SK-N-SH treated with all-trans-retinoic acid at 6 μM for 48 hours (cell line): ENCODE data around the gene AHCTF1.

Experiments
- ATAC-seq: fragments of 200-7000 bp; cut with Tn5 transposase; 3 replicates; pipeline ENCODE4 v1.9.1; 2020; ENCODE audit warnings: mild to moderate bottlenecking, moderate library complexity
- ARNTL ChIP-seq: fragments of 450-650 bp; formaldehyde crosslinking; IDR thresholded peaks from 2 replicates; pipeline ENCODE4 v1.5.0; 2020; ENCODE audit warnings: low read depth, mild to moderate bottlenecking, moderate library complexity, borderline replicate concordance
- BACH2 ChIP-seq: fragments of 250-450 bp; sonication (Bioruptor Pico); IDR thresholded peaks from 2 replicates; pipeline ENCODE4 v1.9.0; 2021; ENCODE audit warnings: mild to moderate bottlenecking, borderline replicate concordance
- CSDC2 ChIP-seq: fragments of 250-450 bp; sonication (Bioruptor Pico); IDR thresholded peaks from 2 replicates; pipeline ENCODE4 v1.5.0; 2020; ENCODE audit warnings: mild to moderate bottlenecking, moderate library complexity
- GLIS3 ChIP-seq: fragments of 250-450 bp; sonication (Bioruptor Pico); IDR thresholded peaks from 2 replicates; pipeline ENCODE4 v1.5.0; 2020; ENCODE audit warnings: mild to moderate bottlenecking, moderate library complexity
- ISL1 ChIP-seq: fragments of 250-450 bp; sonication (Bioruptor Pico); IDR thresholded peaks from 2 replicates; pipeline ENCODE4 v2.1.2; 2022; ENCODE audit warnings: mild to moderate bottlenecking, moderate library complexity
- OSR1 ChIP-seq: fragments of 250-450 bp; sonication (Bioruptor Pico); IDR thresholded peaks from 2 replicates; pipeline ENCODE4 v1.8.0; 2022; ENCODE audit warnings: moderate library complexity, mild to moderate bottlenecking, inconsistent platforms
- POU6F1 ChIP-seq: fragments of 250-450 bp; sonication (Bioruptor Pico); IDR thresholded peaks from 2 replicates; pipeline ENCODE4 v1.8.0; 2021; ENCODE audit warnings: low read depth, mild to moderate bottlenecking, moderate library complexity, borderline replicate concordance
- PPARA ChIP-seq: fragments of 250-450 bp; sonication (Bioruptor Pico); IDR thresholded peaks from 2 replicates; pipeline ENCODE4 v1.5.0; 2020; ENCODE audit warnings: mild to moderate bottlenecking, borderline replicate concordance
- RARB ChIP-seq: fragments of 250-450 bp; sonication (Bioruptor Pico); IDR thresholded peaks from 2 replicates; pipeline ENCODE4 v1.8.0; 2021; ENCODE audit warnings: mild to moderate bottlenecking, moderate library complexity
- SNAI2 ChIP-seq: fragments of 250-450 bp; sonication (Bioruptor Pico); IDR thresholded peaks from 2 replicates; pipeline ENCODE4 v1.5.0; 2020; ENCODE audit warnings: mild to moderate bottlenecking, moderate library complexity
- ZC3H10 ChIP-seq: fragments of 250-450 bp; sonication (Bioruptor Pico); IDR thresholded peaks from 2 replicates; pipeline ENCODE4 v1.5.1; 2021; ENCODE audit warnings: mild to moderate bottlenecking, moderate library complexity
- ZFP3 ChIP-seq: fragments of 250-450 bp; sonication (Bioruptor Pico); IDR thresholded peaks from 2 replicates; pipeline ENCODE4 v1.5.0; 2020; ENCODE audit warnings: mild to moderate bottlenecking, moderate library complexity
- ZFP30 ChIP-seq: fragments of 450-650 bp; formaldehyde crosslinking; IDR thresholded peaks from 2 replicates; pipeline ENCODE4 v1.5.0; 2022; ENCODE audit warnings: mild to moderate bottlenecking, moderate library complexity
- ZNF565 ChIP-seq: fragments of 450-650 bp; formaldehyde crosslinking; conservative IDR thresholded peaks from 2 replicates; pipeline ENCODE4 v1.5.0; 2020; ENCODE audit warnings: low read depth, mild to moderate bottlenecking, moderate library complexity
- ZNF70 ChIP-seq: fragments of 450-650 bp; formaldehyde crosslinking; IDR thresholded peaks from 2 replicates; pipeline ENCODE4 v1.5.0; 2020; ENCODE audit warnings: mild to moderate bottlenecking, moderate library complexity
- ZNF8 ChIP-seq: fragments of 450-650 bp; formaldehyde crosslinking; IDR thresholded peaks from 2 replicates; pipeline ENCODE4 v1.5.0; 2020; ENCODE audit warnings: mild to moderate bottlenecking, moderate library complexity
- TF ChIP-seq, protein P1 (sequence below): fragments of 250-450 bp; sonication (Bioruptor Pico); IDR thresholded peaks from 2 replicates; pipeline ENCODE4 v1.5.1; 2021; ENCODE audit warnings: mild to moderate bottlenecking, moderate library complexity
- TF ChIP-seq, protein P2 (sequence below): fragments of 250-450 bp; sonication (Bioruptor Pico); IDR thresholded peaks from 2 replicates; pipeline ENCODE4 v1.8.0; 2020; ENCODE audit warnings: mild to moderate bottlenecking, moderate library complexity, borderline replicate concordance
- TF ChIP-seq, protein P3 (sequence below): fragments of 250-450 bp; sonication (Bioruptor Pico); IDR thresholded peaks from 2 replicates; pipeline ENCODE4 v1.5.0; 2020; ENCODE audit warnings: mild to moderate bottlenecking, moderate library complexity
- TF ChIP-seq, protein P4 (sequence below): fragments of 250-450 bp; sonication (Bioruptor Pico); IDR thresholded peaks from 2 replicates; pipeline ENCODE4 v1.5.1; 2020; ENCODE audit warnings: low read depth, mild to moderate bottlenecking, moderate library complexity

AHCTF1 gene

DNA sequence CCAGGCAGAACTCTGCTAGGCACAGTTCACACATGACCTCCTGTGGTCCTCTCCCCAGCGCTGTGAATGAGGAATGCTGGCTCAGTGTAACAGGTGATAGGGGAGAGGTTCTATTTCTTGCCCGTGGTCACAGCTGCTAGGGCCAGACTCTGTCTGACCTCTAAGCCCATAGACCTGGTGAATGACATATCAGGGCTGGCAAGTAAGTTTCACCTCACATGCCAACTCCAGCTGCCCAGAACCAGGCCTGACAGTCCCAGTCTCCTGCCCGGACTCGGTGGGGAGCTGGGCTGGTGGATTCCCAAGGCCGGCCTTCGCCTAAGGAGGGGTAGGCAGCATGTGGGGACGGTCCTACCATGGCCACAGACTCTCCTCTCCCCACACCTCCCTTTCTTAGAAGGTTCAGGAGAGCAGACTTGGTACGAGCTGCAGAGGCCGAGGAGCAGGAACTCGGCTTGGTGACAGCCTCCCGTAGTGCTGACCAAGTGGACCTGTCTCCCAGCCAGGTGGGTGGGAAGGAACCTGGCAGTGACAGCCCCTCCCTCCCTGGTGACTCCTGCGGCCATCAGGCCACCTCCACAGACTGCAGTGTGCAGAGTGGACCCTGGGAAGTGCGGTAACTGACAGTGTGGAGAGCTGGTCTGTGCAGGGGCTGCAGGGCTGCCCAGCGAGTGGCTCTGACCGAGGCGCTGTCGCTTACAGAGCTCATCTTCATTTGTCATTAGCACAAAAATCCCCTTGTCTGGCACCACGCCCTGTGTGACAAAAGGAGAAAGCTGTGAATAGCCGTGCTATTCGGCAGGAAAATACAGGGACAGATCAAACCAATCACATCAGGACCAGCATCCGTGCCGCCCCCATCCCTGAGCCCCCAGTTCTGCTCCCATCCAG lies 132.9 kb downstream of the AHCTF1 start:
- peak; percentile 9; the same call in 2 of the 3 replicates for ATAC-seq
- TF ChIP-seq RARB: no peak
- TF ChIP-seq, protein P1, sequence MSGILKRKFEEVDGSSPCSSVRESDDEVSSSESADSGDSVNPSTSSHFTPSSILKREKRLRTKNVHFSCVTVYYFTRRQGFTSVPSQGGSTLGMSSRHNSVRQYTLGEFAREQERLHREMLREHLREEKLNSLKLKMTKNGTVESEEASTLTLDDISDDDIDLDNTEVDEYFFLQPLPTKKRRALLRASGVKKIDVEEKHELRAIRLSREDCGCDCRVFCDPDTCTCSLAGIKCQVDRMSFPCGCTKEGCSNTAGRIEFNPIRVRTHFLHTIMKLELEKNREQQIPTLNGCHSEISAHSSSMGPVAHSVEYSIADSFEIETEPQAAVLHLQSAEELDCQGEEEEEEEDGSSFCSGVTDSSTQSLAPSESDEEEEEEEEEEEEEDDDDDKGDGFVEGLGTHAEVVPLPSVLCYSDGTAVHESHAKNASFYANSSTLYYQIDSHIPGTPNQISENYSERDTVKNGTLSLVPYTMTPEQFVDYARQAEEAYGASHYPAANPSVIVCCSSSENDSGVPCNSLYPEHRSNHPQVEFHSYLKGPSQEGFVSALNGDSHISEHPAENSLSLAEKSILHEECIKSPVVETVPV (CRISPR knock-in tag): no peak
- no peak for TF ChIP-seq BACH2 (CRISPR knock-in tag)
- TF ChIP-seq, protein P2, sequence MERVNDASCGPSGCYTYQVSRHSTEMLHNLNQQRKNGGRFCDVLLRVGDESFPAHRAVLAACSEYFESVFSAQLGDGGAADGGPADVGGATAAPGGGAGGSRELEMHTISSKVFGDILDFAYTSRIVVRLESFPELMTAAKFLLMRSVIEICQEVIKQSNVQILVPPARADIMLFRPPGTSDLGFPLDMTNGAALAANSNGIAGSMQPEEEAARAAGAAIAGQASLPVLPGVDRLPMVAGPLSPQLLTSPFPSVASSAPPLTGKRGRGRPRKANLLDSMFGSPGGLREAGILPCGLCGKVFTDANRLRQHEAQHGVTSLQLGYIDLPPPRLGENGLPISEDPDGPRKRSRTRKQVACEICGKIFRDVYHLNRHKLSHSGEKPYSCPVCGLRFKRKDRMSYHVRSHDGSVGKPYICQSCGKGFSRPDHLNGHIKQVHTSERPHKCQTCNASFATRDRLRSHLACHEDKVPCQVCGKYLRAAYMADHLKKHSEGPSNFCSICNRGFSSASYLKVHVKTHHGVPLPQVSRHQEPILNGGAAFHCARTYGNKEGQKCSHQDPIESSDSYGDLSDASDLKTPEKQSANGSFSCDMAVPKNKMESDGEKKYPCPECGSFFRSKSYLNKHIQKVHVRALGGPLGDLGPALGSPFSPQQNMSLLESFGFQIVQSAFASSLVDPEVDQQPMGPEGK: no peak
- no peak for TF ChIP-seq ZNF8 (CRISPR knock-in tag)
- TF ChIP-seq CSDC2: no peak
- no peak for TF ChIP-seq ZNF70 (CRISPR knock-in tag)
- no peak for TF ChIP-seq ARNTL
- no peak for TF ChIP-seq ZC3H10
- no peak for TF ChIP-seq ZFP3 (CRISPR knock-in tag)
- TF ChIP-seq, protein P3, sequence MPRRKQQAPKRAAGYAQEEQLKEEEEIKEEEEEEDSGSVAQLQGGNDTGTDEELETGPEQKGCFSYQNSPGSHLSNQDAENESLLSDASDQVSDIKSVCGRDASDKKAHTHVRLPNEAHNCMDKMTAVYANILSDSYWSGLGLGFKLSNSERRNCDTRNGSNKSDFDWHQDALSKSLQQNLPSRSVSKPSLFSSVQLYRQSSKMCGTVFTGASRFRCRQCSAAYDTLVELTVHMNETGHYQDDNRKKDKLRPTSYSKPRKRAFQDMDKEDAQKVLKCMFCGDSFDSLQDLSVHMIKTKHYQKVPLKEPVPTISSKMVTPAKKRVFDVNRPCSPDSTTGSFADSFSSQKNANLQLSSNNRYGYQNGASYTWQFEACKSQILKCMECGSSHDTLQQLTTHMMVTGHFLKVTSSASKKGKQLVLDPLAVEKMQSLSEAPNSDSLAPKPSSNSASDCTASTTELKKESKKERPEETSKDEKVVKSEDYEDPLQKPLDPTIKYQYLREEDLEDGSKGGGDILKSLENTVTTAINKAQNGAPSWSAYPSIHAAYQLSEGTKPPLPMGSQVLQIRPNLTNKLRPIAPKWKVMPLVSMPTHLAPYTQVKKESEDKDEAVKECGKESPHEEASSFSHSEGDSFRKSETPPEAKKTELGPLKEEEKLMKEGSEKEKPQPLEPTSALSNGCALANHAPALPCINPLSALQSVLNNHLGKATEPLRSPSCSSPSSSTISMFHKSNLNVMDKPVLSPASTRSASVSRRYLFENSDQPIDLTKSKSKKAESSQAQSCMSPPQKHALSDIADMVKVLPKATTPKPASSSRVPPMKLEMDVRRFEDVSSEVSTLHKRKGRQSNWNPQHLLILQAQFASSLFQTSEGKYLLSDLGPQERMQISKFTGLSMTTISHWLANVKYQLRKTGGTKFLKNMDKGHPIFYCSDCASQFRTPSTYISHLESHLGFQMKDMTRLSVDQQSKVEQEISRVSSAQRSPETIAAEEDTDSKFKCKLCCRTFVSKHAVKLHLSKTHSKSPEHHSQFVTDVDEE: no peak
- TF ChIP-seq GLIS3 (CRISPR knock-in tag): no peak
- no peak for TF ChIP-seq SNAI2
- TF ChIP-seq ZNF565 (CRISPR knock-in tag): no peak
- no peak for TF ChIP-seq POU6F1 (CRISPR knock-in tag)
- TF ChIP-seq ZFP30 (CRISPR knock-in tag): no peak
- no peak for TF ChIP-seq PPARA (CRISPR knock-in tag)

DNA sequence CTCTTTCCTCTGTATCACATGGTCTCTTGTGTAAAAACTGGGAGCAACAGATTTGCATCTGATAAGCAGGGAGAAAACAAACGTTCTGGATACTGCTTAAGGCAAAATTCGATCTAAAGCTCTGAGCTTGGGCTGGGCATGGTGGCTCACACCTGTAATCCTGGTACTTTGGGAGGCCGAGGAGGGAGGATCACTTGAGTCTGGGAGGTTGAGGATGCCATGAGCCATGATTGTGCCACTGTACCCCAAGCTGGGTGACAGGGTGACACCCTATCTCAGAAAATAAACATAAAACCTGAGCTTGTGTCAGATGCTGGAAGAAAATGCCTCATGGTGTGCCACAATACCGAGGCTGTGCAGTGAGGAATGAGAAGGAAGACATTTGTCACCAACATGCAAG lies 133.6 kb downstream of the AHCTF1 start:
- no peak for ATAC-seq
- TF ChIP-seq ZC3H10 (no peak), ISL1 (CRISPR knock-in tag) (no peak), ZFP3 (CRISPR knock-in tag) (no peak), POU6F1 (CRISPR knock-in tag) (no peak), PPARA (CRISPR knock-in tag) (no peak), ZFP30 (CRISPR knock-in tag) (no peak), OSR1 (CRISPR knock-in tag) (no peak), ZNF70 (CRISPR knock-in tag) (no peak), RARB (no peak), ARNTL (no peak)
- TF ChIP-seq, protein P1 (CRISPR knock-in tag): no peak
- TF ChIP-seq, protein P3: no peak
- TF ChIP-seq, protein P4, sequence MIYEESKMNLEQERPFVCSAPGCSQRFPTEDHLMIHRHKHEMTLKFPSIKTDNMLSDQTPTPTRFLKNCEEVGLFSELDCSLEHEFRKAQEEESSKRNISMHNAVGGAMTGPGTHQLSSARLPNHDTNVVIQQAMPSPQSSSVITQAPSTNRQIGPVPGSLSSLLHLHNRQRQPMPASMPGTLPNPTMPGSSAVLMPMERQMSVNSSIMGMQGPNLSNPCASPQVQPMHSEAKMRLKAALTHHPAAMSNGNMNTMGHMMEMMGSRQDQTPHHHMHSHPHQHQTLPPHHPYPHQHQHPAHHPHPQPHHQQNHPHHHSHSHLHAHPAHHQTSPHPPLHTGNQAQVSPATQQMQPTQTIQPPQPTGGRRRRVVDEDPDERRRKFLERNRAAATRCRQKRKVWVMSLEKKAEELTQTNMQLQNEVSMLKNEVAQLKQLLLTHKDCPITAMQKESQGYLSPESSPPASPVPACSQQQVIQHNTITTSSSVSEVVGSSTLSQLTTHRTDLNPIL: no peak
- TF ChIP-seq, protein P2: no peak
